GM19025 (cell line): ENCODE measurements around the gene ANKDD1A.

Experiments
- ATAC-seq: cut with Tn5 transposase; IDR thresholded peaks from one replicate; pipeline ENCODE4 v1.9.1; 2021; ENCODE audit warnings: mild to moderate bottlenecking, low read depth, moderate library complexity; ENCODE audit not compliant: unreplicated experiment

The ANKDD1A gene

DNA sequence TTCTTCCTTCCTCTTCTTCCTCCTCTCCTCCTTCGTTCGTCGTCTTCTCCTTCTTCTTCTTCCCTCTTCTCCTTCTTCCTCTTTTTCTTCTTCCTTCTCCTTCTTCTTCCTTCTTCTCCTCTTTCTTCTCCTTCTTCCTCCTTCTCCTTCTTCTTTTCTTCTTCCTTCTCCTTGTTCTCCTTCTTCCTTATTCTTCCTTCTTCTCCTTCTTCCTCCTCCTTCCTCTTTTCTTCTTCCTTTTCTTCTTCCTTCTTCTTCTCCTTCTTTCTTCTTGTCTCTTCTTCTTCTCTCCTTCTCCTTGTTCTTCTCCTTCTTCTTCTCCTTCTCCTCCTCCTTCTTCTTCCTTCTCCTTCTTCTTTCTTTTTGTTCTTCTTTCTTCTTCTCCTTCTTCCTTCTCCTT, 42.7 kb downstream of the ANKDD1A start:
- no peak for ATAC-seq

DNA sequence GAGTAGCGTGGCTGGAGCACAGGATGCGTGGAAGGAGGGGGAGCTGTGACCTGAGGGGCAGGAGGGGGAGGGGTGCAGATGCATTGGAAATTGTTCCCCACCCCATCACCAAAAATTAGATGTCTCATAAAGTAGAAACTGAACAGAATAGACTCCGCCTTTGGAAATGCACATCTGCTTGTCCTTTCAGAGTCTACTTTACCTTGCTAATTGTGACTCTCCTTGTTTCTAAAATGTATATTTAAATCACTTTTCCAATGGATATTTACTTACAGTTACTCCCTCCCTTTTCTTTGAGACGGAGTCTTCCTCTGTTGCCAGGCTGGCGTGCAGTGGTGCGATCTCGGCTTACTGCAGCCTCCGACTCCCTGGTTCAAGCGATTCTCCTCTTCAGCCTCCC, 47.4 kb downstream of the ANKDD1A start:
- no peak for ATAC-seq

DNA sequence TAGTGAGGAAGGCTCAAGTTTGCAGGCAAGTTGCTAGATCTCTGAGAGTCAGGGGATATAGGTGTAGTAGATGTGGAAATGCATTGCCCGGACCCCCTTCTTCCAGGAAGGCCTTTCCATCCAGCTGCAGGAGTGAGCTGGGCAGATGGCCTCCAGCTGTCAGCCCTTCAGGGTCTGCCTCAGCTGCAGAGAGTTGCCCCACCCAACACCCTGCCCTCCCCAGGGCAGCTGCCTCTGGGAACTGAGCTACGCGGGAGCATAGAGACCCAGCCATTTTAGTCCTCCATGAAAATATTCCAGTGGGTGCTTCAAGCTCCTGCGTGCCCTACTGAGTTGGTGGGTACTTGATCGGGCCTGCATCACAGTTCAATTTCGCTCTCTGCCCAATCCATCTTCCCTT, 48.5 kb downstream of the ANKDD1A start:
- ATAC-seq = no peak

DNA sequence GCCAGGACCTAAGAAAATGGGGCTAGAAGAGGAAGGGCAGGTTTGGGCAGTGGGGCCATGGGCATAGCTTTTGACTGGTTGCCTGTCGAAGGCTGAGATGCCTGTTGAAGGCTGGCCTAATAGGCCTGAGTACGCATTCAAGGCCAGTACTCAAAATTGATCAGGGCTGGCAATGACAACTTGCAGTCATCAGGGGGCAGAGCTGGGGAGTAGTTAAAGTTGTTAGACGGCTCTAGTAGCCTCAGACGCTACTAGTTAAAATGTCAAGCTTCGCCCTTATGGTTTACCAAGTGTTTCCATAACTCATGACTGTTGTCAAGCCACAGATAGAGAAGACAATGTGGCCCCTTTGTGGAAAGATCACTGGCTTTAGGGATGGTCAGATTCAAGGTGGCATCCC, 49.3 kb downstream of the ANKDD1A start:
- no peak for ATAC-seq

DNA sequence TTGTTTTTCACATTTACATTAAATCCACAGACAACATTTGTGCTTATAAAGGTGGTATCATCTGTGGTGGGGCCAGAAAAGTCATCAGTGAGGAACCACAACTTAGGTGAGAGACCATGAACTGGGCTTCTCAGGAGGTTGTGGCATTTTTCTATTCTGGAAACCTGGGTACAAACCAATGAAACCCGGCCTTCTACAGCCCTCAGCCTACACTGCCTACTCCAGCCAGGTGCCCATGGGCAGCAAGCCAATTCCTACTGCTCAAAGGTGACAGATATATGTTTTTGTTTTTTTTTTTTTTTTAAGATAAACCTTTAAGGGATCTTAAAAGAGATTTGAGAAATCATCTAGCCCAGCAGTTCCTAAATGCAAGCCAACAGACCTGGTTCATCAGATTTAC, 57.7 kb downstream of the ANKDD1A start:
- ATAC-seq = no peak

DNA sequence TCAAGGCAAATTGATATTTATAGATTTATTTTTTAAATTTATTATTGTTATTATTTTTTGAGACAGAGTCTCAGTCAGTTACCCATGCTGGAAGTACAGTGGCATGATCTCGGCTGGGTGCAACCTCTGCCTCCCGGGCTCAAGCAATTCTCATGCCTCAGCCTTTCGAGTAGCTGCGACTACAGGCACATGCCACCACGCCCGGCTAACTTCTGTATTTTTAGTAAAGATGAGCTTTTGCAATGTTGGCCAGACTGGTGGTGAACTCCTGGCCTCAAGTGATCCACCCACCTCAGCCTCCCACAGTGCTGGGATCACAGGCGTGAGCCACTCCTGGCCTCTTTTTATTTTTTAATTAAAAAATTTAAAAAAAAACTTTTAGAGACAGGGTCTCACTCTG, 59.0 kb downstream of the ANKDD1A start:
- no peak for ATAC-seq

DNA sequence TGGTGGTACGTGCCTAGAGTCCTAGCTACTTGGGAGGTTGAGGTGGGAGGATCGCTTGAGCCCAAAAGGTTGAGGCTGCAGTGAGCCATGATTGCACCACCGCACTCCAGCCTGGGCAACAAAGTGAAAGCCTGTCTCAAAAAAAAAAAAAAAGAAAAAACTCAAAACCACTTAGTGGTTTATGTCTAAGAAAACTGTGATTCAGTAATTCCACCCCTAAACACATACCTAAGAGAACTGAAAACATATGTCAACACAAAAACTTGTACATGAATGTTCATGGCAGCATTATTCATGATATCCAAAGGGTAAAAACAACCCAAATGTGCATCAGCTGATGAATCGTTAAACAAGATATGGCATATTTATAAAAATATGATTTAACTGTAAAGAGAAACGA, 63.7 kb downstream of the ANKDD1A start:
- no peak for ATAC-seq

DNA sequence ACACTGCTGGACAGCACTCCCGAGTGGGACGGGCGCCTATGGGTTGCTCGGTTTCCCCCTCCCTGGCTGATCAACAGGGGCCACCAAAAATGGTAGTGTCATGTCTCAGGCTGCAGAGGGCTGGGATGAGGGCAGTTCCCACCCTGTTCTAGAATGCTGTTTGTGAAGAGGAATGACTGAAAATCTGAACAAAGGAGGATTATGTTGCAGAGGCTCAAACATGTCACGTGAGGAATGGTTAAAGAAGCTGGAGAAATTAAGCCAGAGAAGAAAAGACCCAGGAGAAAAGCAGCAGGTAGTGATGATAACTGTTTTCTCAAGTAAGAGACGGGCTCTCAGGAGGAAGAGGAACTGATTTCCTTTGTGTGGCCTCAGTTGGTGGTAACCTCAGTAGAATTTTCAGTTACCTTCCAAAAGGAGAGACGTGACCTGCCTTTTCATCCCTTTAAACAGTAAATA, 67.6 kb downstream of the ANKDD1A start:
- ATAC-seq = no peak

DNA sequence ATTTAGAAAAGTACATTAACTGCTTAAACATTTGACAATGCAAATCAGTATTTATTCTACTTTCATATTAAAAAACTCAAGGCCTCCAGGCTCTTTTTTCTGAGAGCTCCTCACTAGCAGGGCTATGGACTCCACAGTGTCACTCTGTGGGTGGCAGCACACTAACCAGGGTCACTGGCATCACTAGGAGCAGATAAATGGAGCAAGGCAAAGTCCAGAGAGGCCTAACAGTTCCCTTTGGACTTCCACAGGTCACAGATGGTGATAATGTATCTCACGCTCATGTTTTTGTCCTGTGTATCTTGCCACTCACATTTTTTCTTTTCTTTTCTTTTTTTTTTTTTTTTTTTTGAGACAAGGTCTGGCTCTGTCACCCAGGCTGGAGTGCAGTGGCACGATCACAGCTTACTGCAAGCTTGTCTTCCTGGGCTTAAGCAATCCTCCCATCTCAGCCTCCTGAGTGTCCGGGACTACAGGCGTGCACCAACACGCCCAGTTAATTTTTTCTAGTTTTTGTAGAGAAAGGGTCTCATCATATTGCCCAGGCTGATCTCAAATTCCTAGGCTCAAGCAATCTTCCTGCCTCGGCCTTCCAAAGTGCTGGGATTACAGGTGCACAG, 70.2 kb downstream of the ANKDD1A start:
- no peak for ATAC-seq

DNA sequence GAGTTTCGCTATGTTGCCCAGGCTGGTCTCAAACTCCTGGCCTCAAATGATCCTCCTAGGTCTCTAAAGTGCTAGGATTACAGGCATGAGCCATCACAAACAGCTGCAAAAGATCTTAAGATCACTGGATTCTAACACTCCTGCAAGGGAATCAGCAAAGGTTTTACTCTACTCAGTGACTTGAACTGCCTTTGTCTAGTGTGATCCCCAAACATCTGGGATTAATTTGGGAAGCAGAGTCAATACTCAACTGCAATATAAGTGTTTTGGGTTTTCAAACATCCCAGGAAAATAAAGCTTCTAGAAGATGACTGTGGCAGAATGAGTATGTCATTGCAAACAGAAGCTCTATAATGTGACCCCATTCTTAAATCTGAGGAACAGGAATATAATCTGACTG, 70.8 kb downstream of the ANKDD1A start:
- ATAC-seq = no peak

DNA sequence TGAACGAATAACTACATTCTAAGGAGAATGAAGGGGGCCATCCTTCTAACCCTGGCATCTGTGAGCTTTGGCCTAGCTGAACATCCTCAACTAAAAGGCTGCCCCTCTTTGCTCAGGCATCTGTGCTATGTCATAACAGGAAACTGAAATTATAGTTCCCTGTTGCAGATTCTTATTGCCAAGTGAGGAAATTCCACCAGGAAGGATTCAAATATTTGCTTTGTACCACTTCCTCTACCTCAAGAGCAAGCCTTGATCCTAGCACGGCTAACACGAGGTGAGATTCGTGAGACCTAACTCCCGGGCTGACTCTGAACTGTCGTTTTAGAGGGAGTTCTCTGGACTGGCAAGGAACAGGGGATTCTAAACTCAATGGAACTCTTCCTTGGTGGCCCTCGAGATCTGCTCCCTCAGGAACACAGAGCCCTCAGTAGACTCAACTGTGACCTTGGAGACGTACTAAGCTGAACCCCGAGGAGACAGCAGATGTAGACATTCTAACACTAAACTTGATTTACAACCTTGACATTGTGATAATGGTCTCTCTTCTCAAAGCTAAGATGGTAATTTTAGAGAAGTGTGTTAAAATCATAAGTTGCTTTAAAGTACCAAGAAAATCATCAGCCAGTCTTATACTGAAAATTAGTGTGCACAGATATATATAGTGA, 73.8 kb downstream of the ANKDD1A start:
- ATAC-seq = no peak

DNA sequence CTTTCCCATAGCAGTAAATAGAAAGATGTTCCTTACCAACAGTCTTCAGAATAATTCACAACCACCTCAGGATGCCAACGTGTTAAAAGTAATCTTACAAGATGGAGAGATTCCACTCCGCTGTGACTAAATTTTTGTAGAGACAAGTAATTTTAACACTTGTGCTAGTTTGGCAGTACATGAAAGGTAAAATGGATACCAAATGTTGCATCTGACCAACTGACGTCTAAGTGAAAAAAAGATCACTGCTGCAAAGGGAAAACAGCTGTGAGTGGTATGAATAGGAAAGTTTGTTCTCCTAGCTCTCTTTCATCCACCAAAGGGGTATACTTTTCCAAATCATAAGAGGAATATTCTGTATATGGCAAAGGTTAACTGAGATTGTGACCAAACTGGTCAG, 75.4 kb downstream of the ANKDD1A start:
- ATAC-seq = no peak

DNA sequence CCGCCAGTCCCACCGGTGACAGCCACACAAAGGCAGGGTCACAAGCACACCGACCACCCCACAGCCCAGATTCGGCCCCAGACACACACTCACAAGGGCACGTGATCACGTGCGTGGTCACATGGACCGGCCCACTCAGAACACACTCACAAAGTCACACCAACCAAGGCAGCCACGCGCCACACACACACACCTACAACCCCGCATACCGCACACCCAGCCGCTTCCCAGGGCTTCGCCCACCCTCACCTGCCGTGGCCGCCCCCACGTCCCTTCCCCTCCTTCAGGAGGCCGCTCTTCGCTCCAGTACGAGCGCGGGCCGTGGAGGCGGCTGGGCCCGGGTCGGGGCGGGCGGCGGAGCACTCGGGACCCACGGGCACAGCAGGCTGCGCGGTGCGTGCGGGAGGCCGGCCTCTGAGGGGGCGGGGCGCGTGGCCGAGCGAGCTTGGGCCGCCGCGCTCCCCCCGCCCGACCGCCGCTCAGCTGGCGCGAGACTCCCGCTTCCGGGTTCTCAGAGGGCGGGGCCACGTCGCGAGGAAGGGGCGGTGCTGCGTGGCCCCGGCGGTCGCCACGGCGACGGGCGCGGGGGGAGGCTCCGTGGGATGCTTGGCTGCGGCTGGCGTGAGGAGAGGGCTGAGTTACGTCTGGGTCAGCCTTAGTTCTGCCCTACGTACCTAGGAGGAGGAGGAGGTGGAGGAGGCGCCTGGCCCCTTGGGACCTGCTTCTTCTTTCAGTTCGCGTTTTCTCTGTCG, 77.9 kb downstream of the ANKDD1A start, which contains the start of gene SPG21:
Gene SPG21, minus strand, starts transcription at position 499 of the 752 bp plus-strand sequence. CDS start 6,345 bp downstream, outside the sequence.
- ATAC-seq = peak; percentile 94

DNA sequence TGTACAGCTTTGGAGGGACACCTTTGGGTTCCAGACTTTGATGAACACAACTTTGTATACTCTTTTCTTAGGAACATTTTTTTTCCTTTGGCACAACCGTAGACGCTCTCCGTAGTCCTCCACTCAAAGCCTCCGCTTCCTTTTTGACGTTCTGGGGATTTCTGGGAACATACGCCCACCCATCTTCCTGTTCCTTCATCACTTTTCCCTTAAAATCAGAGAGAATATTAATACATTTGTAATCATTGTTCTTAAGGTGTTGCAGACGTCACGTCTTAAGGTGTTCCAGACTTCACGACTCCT, 78.4 kb downstream of the ANKDD1A start:
- ATAC-seq = no peak

DNA sequence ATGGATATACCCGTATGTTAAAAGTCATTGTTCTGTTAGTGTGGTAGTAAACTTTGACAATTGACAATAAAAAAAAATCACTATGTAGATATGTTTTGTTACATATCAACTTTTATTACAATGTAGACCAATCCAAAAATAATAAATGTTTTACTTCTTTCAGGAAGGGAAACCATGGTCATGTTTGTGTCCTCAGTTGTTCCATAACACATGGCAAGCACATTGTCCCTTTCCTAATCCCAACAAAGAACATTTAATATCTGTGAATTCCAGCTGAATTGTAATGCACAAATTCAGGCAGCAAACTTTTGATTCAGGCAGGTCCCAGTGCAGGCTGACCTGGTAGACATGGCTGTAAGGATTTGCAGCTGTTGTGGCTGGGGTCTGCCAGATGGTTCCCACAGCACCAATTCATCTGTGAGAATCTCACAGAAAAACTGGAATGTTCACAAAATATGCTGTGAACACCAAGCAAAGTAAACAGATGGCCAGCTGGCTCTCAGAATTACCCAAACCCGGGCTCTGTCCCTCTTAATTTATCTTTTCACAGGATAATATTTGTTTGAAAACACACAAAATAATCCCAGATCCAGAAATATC, 79.9 kb downstream of the ANKDD1A start:
- ATAC-seq = no peak

DNA sequence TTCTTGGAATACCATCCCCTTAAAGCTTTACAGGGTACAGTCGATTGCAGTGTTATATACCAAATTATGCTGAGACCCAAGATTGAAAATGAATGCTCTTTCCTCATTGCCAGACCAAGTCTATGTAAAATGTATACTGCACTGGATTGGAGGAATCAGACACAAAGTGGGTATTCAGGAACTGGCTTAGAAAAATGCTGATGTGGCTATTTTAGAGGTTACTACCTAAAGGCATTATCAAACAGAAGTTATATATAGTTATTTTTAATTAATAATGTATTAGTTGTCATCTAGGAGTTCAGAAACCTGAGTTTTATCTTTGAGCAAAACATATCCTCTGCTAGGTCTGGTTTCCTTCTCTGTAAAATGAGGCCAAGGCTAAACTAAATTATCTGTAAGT, 81.6 kb downstream of the ANKDD1A start:
- no peak for ATAC-seq

DNA sequence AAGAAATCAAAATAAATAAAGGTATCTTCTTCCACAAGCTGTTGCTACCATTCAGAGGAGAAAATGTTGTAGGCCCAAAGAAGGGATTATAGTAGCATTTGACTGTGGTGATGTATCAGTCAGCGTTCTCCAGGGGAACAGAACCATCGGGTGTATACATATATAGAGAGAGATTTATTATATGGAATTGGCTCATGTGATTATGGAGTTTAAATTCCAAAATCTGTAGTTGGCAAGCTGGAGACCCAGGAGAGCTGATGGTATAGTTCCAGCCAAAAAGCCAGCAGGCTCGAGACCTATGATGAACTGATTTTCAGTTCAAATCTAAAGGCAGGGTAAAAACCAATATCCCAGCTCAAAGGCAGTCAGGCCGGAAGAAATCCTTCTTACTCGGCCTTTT, 85.4 kb downstream of the ANKDD1A start:
- no peak for ATAC-seq

DNA sequence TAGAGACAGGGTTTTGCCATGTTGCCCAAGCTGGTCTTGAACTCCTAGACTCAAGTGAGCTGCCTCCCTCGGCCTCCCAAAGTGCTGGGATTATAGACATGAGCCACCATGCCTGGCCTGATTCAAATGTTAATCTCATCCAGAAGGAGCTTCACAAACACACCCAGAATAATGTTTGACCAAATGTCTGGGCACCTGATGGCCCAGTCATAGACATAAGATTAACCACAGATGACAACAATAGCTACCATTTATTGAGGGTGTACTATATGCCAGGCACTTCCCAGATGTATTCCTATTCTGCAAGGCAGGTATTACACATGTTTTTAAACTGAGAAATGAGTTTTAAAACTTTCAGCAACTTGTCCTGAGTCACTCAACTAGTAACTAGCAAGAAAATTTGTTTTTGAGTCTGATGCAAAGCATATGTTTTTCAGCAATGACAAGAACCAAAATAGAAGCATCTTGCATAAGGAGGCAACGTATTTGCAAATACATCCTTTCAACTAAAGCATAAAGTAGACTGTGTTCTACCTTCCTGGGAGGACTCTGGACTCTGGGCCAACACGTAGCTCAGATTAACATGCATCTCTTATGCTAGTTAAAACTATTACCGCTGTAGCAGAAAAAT, 86.2 kb downstream of the ANKDD1A start:
- no peak for ATAC-seq

DNA sequence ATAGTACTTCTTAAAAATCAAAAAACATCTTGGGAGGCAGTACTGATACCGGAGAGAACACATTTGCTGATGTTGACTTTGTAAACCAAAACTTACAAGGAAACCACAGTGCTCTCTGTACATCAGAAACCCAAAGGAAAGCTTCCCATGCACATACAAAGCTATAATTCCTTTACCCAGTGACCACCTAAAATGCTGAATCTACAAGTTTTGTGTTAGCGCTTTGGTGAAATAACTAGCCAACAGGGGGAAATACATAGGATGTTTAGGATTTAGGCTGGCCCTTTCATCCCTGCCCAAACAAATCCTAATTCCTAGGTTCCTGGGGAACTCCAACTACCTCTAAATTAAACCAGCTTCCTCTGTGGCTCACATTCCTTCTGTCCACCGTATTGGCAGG, 93.3 kb downstream of the ANKDD1A start:
- ATAC-seq = no peak

DNA sequence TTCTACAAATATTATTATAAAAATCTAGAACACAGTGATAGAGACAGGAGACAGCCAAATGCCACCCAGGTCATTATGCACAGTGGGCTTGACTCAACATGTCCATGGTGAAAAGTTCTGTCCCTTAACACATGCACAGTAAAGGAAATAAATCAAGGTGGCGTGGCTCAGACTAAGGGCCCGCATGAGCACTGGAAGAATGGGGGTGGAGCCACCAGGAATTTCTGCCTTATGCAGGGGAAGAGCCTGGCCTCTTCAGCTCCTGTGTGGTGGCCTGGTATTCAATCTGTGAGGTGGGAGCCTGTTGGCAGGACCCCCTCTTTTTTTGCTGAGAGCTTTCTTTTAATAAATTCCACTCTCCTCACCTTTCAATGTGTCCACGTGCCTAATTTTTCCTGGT, 95.2 kb downstream of the ANKDD1A start:
- no peak for ATAC-seq
